Keratinocyte (primary cell): ENCODE results near the gene OR14A2.

Experiments used
- EZH2 ChIP-seq: IDR thresholded peaks from one replicate; pipeline ENCODE4 v1.6.1; 2012; ENCODE audit warnings: inconsistent platforms, mild to moderate bottlenecking, low read length, moderate library complexity
- TF ChIP-seq, protein P1 (sequence below), 3 experiments: IDR thresholded peaks in 1 of 3; conservative IDR thresholded peaks in 1 of 3; optimal IDR thresholded peaks in 1 of 3; 2 replicates in 2 of 3; 3 replicates in 1 of 3; pipeline versions ENCODE3 to v1.5.1; 2011; ENCODE audit warnings: low read length in 3 of 3, mild to moderate bottlenecking in 3 of 3, moderate library complexity in 2 of 3, control low read depth in 1 of 3, inconsistent platforms in 1 of 3; ENCODE audit not compliant: insufficient read depth in 2 of 3; ENCODE audit errors: extremely low read depth in 1 of 3

- TF ChIP-seq, protein P1, sequence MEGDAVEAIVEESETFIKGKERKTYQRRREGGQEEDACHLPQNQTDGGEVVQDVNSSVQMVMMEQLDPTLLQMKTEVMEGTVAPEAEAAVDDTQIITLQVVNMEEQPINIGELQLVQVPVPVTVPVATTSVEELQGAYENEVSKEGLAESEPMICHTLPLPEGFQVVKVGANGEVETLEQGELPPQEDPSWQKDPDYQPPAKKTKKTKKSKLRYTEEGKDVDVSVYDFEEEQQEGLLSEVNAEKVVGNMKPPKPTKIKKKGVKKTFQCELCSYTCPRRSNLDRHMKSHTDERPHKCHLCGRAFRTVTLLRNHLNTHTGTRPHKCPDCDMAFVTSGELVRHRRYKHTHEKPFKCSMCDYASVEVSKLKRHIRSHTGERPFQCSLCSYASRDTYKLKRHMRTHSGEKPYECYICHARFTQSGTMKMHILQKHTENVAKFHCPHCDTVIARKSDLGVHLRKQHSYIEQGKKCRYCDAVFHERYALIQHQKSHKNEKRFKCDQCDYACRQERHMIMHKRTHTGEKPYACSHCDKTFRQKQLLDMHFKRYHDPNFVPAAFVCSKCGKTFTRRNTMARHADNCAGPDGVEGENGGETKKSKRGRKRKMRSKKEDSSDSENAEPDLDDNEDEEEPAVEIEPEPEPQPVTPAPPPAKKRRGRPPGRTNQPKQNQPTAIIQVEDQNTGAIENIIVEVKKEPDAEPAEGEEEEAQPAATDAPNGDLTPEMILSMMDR (optimal IDR thresholded peaks at IDR 0.05 in 1 of 3, IDR thresholded peaks at IDR 0.05 in 1 of 3, conservative IDR thresholded peaks at IDR 0.05 in 1 of 3; ENCODE audit: extremely low read depth in 1 of 3, insufficient read depth in 2 of 3, low read length in 3 of 3), result no peak
- TF ChIP-seq EZH2, result no peak
These were observed 67.8 kb downstream of the OR14A2 start for GRCh38 chr1:247680171-247680570.
